Caki2 (cell line): ENCODE results near the gene FTCD. TPM values are rescaled to one million over a fixed set of nuclear protein-coding genes. Genes with fewer than 3 reads are reported as not detected.

Source experiments
- DNase-seq: peaks from one replicate; pipeline ENCODE4 v3.0.0-alpha.2; 2015; ENCODE audit warnings: low read depth
- in situ Hi-C: cut with HindIII; loops from 2 replicates; pipeline ENCODE4 v1.10.0; 2016; ENCODE audit warnings: low sequenced_read_pairs, low pct_unique_long_range_greater_than_20kb, mixed read lengths
- total RNA-seq: library from RNA; depleted of rRNA; stranded (reverse); fragments of >200 nt; shearing (Covaris generic); gene quantifications from 2 replicates; pipeline ENCODE4 v1.2.3, GENCODE V29; 2014; ENCODE audit warnings: low replicate concordance

The FTCD gene
- total RNA-seq, 1 experiment from 2014 or later, result 0.14 TPM

GRCh38 chr21:46119637-46120271 lies 35.6 kb downstream of the FTCD start:
- in situ Hi-C loops, result no loop called here
- no peak for DNase-seq

GRCh38 chr21:46119144-46119636 lies 36.2 kb downstream of the FTCD start:
- in situ Hi-C loops, result no loop called here

GRCh38 chr21:46118316-46119143 lies 36.8 kb downstream of the FTCD start:
- no peak for DNase-seq
- in situ Hi-C loops, result no loop called here

More at GRCh38 chr21:46119144-46119636, 36.2 kb downstream of the FTCD start:
- no peak for DNase-seq

- in situ Hi-C loops, result no loop called here
- no peak for DNase-seq
Observed at GRCh38 chr21:46117586-46118315, 37.6 kb downstream of the FTCD start.

GRCh38 chr21:46116776-46117585 lies 38.4 kb downstream of the FTCD start:
- in situ Hi-C loops, result no loop called here

GRCh38 chr21:46116189-46116775 lies 39.1 kb downstream of the FTCD start:
- DNase-seq, result no peak
- in situ Hi-C loops, result no loop called here

More at GRCh38 chr21:46116776-46117585, 38.4 kb downstream of the FTCD start:
- peak; percentile 28 for DNase-seq

GRCh38 chr21:46115441-46116188 lies 39.8 kb downstream of the FTCD start:
- no peak for DNase-seq
- in situ Hi-C loops, result no loop called here

- DNase-seq, result no peak
- in situ Hi-C loops, result no loop called here
Observed at GRCh38 chr21:46114963-46115362, 40.4 kb downstream of the FTCD start.

- no peak for DNase-seq
- in situ Hi-C loops, result no loop called here
Observed at GRCh38 chr21:46113497-46114176, 41.7 kb downstream of the FTCD start.

GRCh38 chr21:46112725-46113215 lies 42.6 kb downstream of the FTCD start:
- in situ Hi-C loops, result no loop called here
- DNase-seq, result no peak

GRCh38 chr21:46111857-46112724 lies 43.3 kb downstream of the FTCD start:
- in situ Hi-C loops, result no loop called here
- DNase-seq, result no peak

- DNase-seq, result no peak
- in situ Hi-C loops, result no loop called here
Observed at GRCh38 chr21:46111193-46111571, 44.2 kb downstream of the FTCD start.

GRCh38 chr21:46110499-46111192 lies 44.7 kb downstream of the FTCD start:
- in situ Hi-C loops, result no loop called here
- DNase-seq, result no peak

GRCh38 chr21:46109313-46110221 lies 45.8 kb downstream of the FTCD start:
- no peak for DNase-seq
- in situ Hi-C loops, result no loop called here
